NCI-H1417 treated with DMSO at 0.1 percent for 48 hours (cell line): ENCODE data around the gene ZBTB20.
"Not testable (repeated sequence)": the region's sequence is repeated elsewhere in the genome, so short reads cannot be mapped to it uniquely, and the experiment has no call there.

ENCODE experiments used
- DNase-seq: peaks from one replicate; lab custom pipeline; 2025; lab: John Stamatoyannopoulos, UW

The ZBTB20 gene

GRCh38 chr3:115146418-115147328 is at the start of gene ZBTB20:
Gene ZBTB20 (minus strand): TSS chr3:115147288.
- DNase-seq: no peak

GRCh38 chr3:115194476-115194875 is 47.4 kb upstream of the ZBTB20 start:
- DNase-seq: no peak

GRCh38 chr3:115190747-115191146 is 43.7 kb upstream of the ZBTB20 start:
- no peak for DNase-seq

- no peak for DNase-seq
Measured at GRCh38 chr3:115187149-115187757, 40.2 kb upstream of the ZBTB20 start.

- no peak for DNase-seq
Measured at GRCh38 chr3:115186351-115187148, 39.5 kb upstream of the ZBTB20 start.

- DNase-seq: not testable (repeated sequence)
Measured at GRCh38 chr3:115184859-115185572, 37.9 kb upstream of the ZBTB20 start.

GRCh38 chr3:115178930-115179329 is 31.8 kb upstream of the ZBTB20 start:
- DNase-seq: not testable (repeated sequence)

GRCh38 chr3:115169808-115170207 is 22.7 kb upstream of the ZBTB20 start:
- DNase-seq: no peak

- DNase-seq: no peak
Measured at GRCh38 chr3:115165701-115166100, 18.6 kb upstream of the ZBTB20 start.

GRCh38 chr3:115165266-115165665 is 18.2 kb upstream of the ZBTB20 start:
- no peak for DNase-seq

GRCh38 chr3:115164374-115165221 is 17.5 kb upstream of the ZBTB20 start:
- DNase-seq: no peak

- DNase-seq: no peak
Measured at GRCh38 chr3:115162759-115163158, 15.7 kb upstream of the ZBTB20 start.

GRCh38 chr3:115161866-115162265 is 14.8 kb upstream of the ZBTB20 start:
- no peak for DNase-seq

GRCh38 chr3:115161168-115161834 is 14.2 kb upstream of the ZBTB20 start:
- DNase-seq: no peak

GRCh38 chr3:115160295-115160694 is 13.2 kb upstream of the ZBTB20 start:
- no peak for DNase-seq

GRCh38 chr3:115156046-115156654 is 9.1 kb upstream of the ZBTB20 start:
- no peak for DNase-seq

GRCh38 chr3:115154611-115155010 is 7.5 kb upstream of the ZBTB20 start:
- no peak for DNase-seq

- DNase-seq: no peak
Measured at GRCh38 chr3:115151921-115152320, 4.8 kb upstream of the ZBTB20 start.

GRCh38 chr3:115148142-115148790 is 1.2 kb upstream of the ZBTB20 start:
- DNase-seq: no peak
